HEK293 (cell line): ENCODE measurements around the gene TSR3.

Experiments used
- CTCF ChIA-PET: fragments of 350-600 bp; formaldehyde crosslinking; extraction: SDS; loops from one replicate; lab custom pipeline; 2021; ENCODE audit warnings: antibody characterized with exemption; lab: Yijun Ruan, JAX
- POLR2A ChIA-PET: fragments of 300-600 bp; formaldehyde crosslinking; extraction: SDS; loops from one replicate; lab custom pipeline; 2020; ENCODE audit warnings: antibody characterized with exemption, inconsistent platforms; lab: Yijun Ruan, JAX
- H3K27ac ChIP-seq: fragments of 200-500 bp; sonication (Bioruptor generic); 2 replicates; pipeline ENCODE4 v1.5.1; 2014; ENCODE audit warnings: low read depth, low read length, control low read depth, inconsistent platforms; ENCODE audit errors: extremely low read depth
- H3K36me3 ChIP-seq, 2 experiments: fragments of 200-500 bp in 1 of 2; sonication (Bioruptor generic) in 1 of 2; 1 replicate in 1 of 2; 2 replicates in 1 of 2; pipeline ENCODE4 v1.5.1; 2014 to 2017; ENCODE audit warnings: inconsistent platforms in 2 of 2, low read length in 2 of 2; ENCODE audit not compliant: control insufficient read depth in 2 of 2, insufficient read depth in 1 of 2
- H3K4me1 ChIP-seq: fragments of 200-500 bp; sonication (Bioruptor generic); 2 replicates; pipeline ENCODE4 v1.5.1; 2014; ENCODE audit warnings: mild to moderate bottlenecking, low read length, inconsistent platforms; ENCODE audit not compliant: control insufficient read depth, insufficient read depth
- H3K4me3 ChIP-seq: 2 replicates; pipeline ENCODE4 v1.5.1; 2011; ENCODE audit warnings: low read depth, mild to moderate bottlenecking, control low read depth, low read length, moderate library complexity
- H3K9me3 ChIP-seq: fragments of 200-500 bp; sonication (Bioruptor generic); 2 replicates; pipeline ENCODE4 v1.5.1; 2014; ENCODE audit warnings: low read depth, low read length, inconsistent platforms; ENCODE audit not compliant: control insufficient read depth, insufficient read depth
- GFI1B ChIP-seq: fragments of 450-650 bp; formaldehyde crosslinking; IDR thresholded peaks from 2 replicates; pipeline ENCODE4 v1.5.1; 2016; ENCODE audit warnings: missing biosample characterization, missing genetic modification characterization
- IKZF3 ChIP-seq: fragments of 450-650 bp; IDR thresholded peaks from 2 replicates; pipeline ENCODE4 v1.5.0; 2018; ENCODE audit warnings: missing biosample characterization, mild to moderate bottlenecking, missing genetic modification characterization, moderate library complexity
- KLF8 ChIP-seq: fragments of 450-650 bp; formaldehyde crosslinking; IDR thresholded peaks from 2 replicates; pipeline ENCODE4 v1.5.1; 2016; ENCODE audit warnings: missing biosample characterization, missing genetic modification characterization
- RBAK ChIP-seq: fragments of 450-650 bp; formaldehyde crosslinking; IDR thresholded peaks from 2 replicates; pipeline ENCODE4 v1.5.1; 2016; ENCODE audit warnings: missing biosample characterization, missing genetic modification characterization
- REST ChIP-seq: fragments of 450-650 bp; formaldehyde crosslinking; IDR thresholded peaks from 2 replicates; pipeline ENCODE4 v1.5.1; 2016; ENCODE audit warnings: missing biosample characterization, missing genetic modification characterization
- SALL2 ChIP-seq: fragments of 450-650 bp; formaldehyde crosslinking; IDR thresholded peaks from 2 replicates; pipeline ENCODE4 v1.5.0; 2017; ENCODE audit warnings: missing biosample characterization, mild to moderate bottlenecking, missing genetic modification characterization, borderline replicate concordance
- SCRT2 ChIP-seq: fragments of 450-650 bp; formaldehyde crosslinking; IDR thresholded peaks from 2 replicates; pipeline ENCODE4 v1.5.1; 2016; ENCODE audit warnings: missing biosample characterization, missing genetic modification characterization
- SP3 ChIP-seq: fragments of 450-650 bp; formaldehyde crosslinking; IDR thresholded peaks from 2 replicates; pipeline ENCODE4 v1.5.1; 2016; ENCODE audit warnings: missing biosample characterization, missing genetic modification characterization
- TSHZ1 ChIP-seq: fragments of 450-650 bp; formaldehyde crosslinking; IDR thresholded peaks from 2 replicates; pipeline ENCODE4 v1.5.1; 2016; ENCODE audit warnings: missing biosample characterization, missing genetic modification characterization, borderline replicate concordance
- ZNF112 ChIP-seq: fragments of 450-650 bp; formaldehyde crosslinking; IDR thresholded peaks from 2 replicates; pipeline ENCODE4 v1.5.0; 2017; ENCODE audit warnings: missing biosample characterization, missing genetic modification characterization
- ZNF121 ChIP-seq: fragments of 450-650 bp; formaldehyde crosslinking; IDR thresholded peaks from 2 replicates; pipeline ENCODE4 v1.5.1; 2016; ENCODE audit warnings: missing biosample characterization, missing genetic modification characterization
- ZNF274 ChIP-seq, 2 experiments: fragments of 200-500 bp in 1 of 2; fragments of 450-650 bp in 1 of 2; sonication (Bioruptor generic) in 1 of 2; formaldehyde crosslinking in 1 of 2; IDR thresholded peaks; 2 replicates each; pipeline versions ENCODE4 v1.5.1 to v1.6.1; 2014 to 2016; ENCODE audit warnings: borderline replicate concordance in 1 of 2, inconsistent platforms in 1 of 2, low read length in 1 of 2, missing biosample characterization in 1 of 2, missing genetic modification characterization in 1 of 2
- ZNF280C ChIP-seq: fragments of 450-650 bp; formaldehyde crosslinking; IDR thresholded peaks from 2 replicates; pipeline ENCODE4 v1.5.1; 2016; ENCODE audit warnings: missing biosample characterization, missing genetic modification characterization
- ZNF529 ChIP-seq: fragments of 450-650 bp; formaldehyde crosslinking; IDR thresholded peaks from 2 replicates; pipeline ENCODE4 v1.5.1; 2017; ENCODE audit warnings: missing genetic modification characterization, missing biosample characterization; ENCODE audit not compliant: insufficient replicate concordance
- ZNF544 ChIP-seq: fragments of 450-650 bp; formaldehyde crosslinking; IDR thresholded peaks from 2 replicates; pipeline ENCODE4 v1.5.0; 2017; ENCODE audit warnings: missing biosample characterization, missing genetic modification characterization
- ZNF549 ChIP-seq: fragments of 450-650 bp; IDR thresholded peaks from 2 replicates; pipeline ENCODE4 v1.5.1; 2018; ENCODE audit warnings: missing biosample characterization, missing genetic modification characterization, mild to moderate bottlenecking, inconsistent platforms, moderate library complexity
- ZNF692 ChIP-seq: fragments of 450-650 bp; formaldehyde crosslinking; IDR thresholded peaks from 2 replicates; pipeline ENCODE4 v1.5.1; 2016; ENCODE audit warnings: missing biosample characterization, missing genetic modification characterization
- ZNF704 ChIP-seq: fragments of 450-650 bp; formaldehyde crosslinking; IDR thresholded peaks from 2 replicates; pipeline ENCODE4 v1.5.1; 2016; ENCODE audit warnings: missing biosample characterization, missing genetic modification characterization
- ZNF777 ChIP-seq: fragments of 450-650 bp; formaldehyde crosslinking; IDR thresholded peaks from 2 replicates; pipeline ENCODE4 v1.5.1; 2017; ENCODE audit warnings: missing biosample characterization, missing genetic modification characterization, borderline replicate concordance
- ZNF791 ChIP-seq: fragments of 450-650 bp; formaldehyde crosslinking; IDR thresholded peaks from 2 replicates; pipeline ENCODE4 v1.5.1; 2016; ENCODE audit warnings: missing biosample characterization, missing genetic modification characterization

Gene TSR3

GRCh38 chr16:1322407-1322806 lies 29.3 kb downstream of the TSR3 start:
- no peaks in the 10 kb centered on the region for H3K4me1 ChIP-seq
- TF ChIP-seq KLF8 (tag by site-specific recombination) = no peak
- peak; percentile 82 for TF ChIP-seq ZNF121
- no peak for TF ChIP-seq ZNF529
- no peak for TF ChIP-seq SP3 (tag by site-specific recombination)
- no peak for TF ChIP-seq GFI1B (tag by site-specific recombination)
- TF ChIP-seq ZNF704 (tag by site-specific recombination) = no peak
- TF ChIP-seq ZNF549 (tag by site-specific recombination) = no peak
- TF ChIP-seq ZNF112 (tag by site-specific recombination) = no peak
- ChIA-PET CTCF (no interaction called here), POLR2A (interaction anchor here (0.6 kb wide), 1 partner anchor 21 kb away, joined by 5 read pairs; no protein-coding TSS in a partner anchor)
- no peak overlapping the region for H3K4me3 ChIP-seq
- peaks cover 16 to 63% of the 10 kb centered on the region in 2 experiments; a peak in 2 of 3 replicates for H3K36me3 ChIP-seq
- H3K27ac ChIP-seq = no peak overlapping the region
- H3K9me3 ChIP-seq = no peaks in the 10 kb centered on the region

GRCh38 chr16:1320658-1321240 lies 30.9 kb downstream of the TSR3 start:
- no peaks in the 10 kb centered on the region for H3K4me1 ChIP-seq
- H3K36me3 ChIP-seq = peaks cover 25 to 79% of the 10 kb centered on the region in 2 experiments; a peak in 2 of 3 replicates
- no peak overlapping the region for H3K27ac ChIP-seq
- TF ChIP-seq ZNF280C = no peak
- no peak for TF ChIP-seq SALL2 (tag by site-specific recombination)
- TF ChIP-seq ZNF274 (IDR thresholded peaks at IDR 0.05; ENCODE audit: low read length) = no peak
- TF ChIP-seq ZNF274 (tag by site-specific recombination; IDR thresholded peaks at IDR 0.05; ENCODE audit: borderline replicate concordance) = no peak
- TF ChIP-seq ZNF777 (tag by site-specific recombination) = no peak
- no peak for TF ChIP-seq ZNF692 (tag by site-specific recombination)
- no peak for TF ChIP-seq SCRT2
- TF ChIP-seq RBAK = no peak
- TF ChIP-seq ZNF112 (tag by site-specific recombination) = no peak
- TF ChIP-seq ZNF544 (tag by site-specific recombination) = no peak
- TF ChIP-seq KLF8 (tag by site-specific recombination) = no peak
- no peak for TF ChIP-seq IKZF3 (tag by site-specific recombination)
- TF ChIP-seq ZNF791 = no peak
- no peak for TF ChIP-seq TSHZ1 (tag by site-specific recombination)
- no peak for TF ChIP-seq REST (tag by site-specific recombination)
- POLR2A ChIA-PET = no interaction called here
- CTCF ChIA-PET = interaction anchor here (0.7 kb wide), 1 partner anchor 17 kb away, joined by 3 read pairs; no protein-coding TSS in a partner anchor
- no peak overlapping the region for H3K4me3 ChIP-seq
- H3K9me3 ChIP-seq = no peaks in the 10 kb centered on the region
